SH-SY5Y (cell line): ENCODE results near the gene ADAMTSL1.

ENCODE experiments used
- GATA2 ChIP-seq: IDR thresholded peaks from 2 replicates; pipeline ENCODE4 v1.6.1; 2011; ENCODE audit warnings: mild to moderate bottlenecking, low read depth, low read length
- GATA3 ChIP-seq: IDR thresholded peaks from 2 replicates; pipeline ENCODE4 v1.6.1; 2011; ENCODE audit warnings: low read depth, mild to moderate bottlenecking, low read length, moderate library complexity

- TF ChIP-seq GATA2, result no peak
- TF ChIP-seq GATA3, result no peak
Observed at GRCh38 chr9:18526685-18527084, 52.7 kb downstream of the ADAMTSL1 start.
